ENCODE data around the gene BCS1L.

Gene BCS1L

DNA sequence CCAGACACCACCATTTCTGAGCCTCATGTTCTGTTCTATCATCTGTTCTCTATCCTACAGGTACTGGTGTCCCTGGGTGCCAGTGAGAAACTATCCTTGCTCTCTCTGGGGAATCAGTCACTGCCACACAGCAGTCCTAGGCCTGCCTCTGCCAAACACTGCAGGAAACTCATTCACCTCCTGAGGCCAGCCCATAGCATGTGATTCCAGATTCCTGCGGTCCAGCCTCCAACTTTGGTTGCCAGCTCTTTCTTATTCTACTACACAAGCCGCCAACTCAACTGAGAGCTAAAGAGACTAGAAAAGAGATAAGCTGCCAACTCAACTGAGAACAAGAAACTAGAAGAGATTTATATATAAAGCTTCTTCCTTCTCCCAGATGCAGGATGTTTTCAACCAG is 42.3 kb downstream of the BCS1L start:
- ATAC-seq = no peak
- TF ChIP-seq, protein P1, sequence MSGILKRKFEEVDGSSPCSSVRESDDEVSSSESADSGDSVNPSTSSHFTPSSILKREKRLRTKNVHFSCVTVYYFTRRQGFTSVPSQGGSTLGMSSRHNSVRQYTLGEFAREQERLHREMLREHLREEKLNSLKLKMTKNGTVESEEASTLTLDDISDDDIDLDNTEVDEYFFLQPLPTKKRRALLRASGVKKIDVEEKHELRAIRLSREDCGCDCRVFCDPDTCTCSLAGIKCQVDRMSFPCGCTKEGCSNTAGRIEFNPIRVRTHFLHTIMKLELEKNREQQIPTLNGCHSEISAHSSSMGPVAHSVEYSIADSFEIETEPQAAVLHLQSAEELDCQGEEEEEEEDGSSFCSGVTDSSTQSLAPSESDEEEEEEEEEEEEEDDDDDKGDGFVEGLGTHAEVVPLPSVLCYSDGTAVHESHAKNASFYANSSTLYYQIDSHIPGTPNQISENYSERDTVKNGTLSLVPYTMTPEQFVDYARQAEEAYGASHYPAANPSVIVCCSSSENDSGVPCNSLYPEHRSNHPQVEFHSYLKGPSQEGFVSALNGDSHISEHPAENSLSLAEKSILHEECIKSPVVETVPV (CRISPR knock-in tag; IDR thresholded peaks at IDR 0.05) = no peak
- TF ChIP-seq ISL1 (CRISPR knock-in tag; IDR thresholded peaks at IDR 0.05) (no peak), OSR1 (CRISPR knock-in tag; IDR thresholded peaks at IDR 0.05) (no peak), TCF4 (CRISPR knock-in tag; IDR thresholded peaks at IDR 0.05; ENCODE audit: borderline replicate concordance) (no peak), RARB (CRISPR knock-in tag; IDR thresholded peaks at IDR 0.05) (no peak), SNAI2 (CRISPR knock-in tag; IDR thresholded peaks at IDR 0.05) (no peak), ESRRG (CRISPR knock-in tag; IDR thresholded peaks at IDR 0.05) (no peak)
- TF ChIP-seq, protein P2, sequence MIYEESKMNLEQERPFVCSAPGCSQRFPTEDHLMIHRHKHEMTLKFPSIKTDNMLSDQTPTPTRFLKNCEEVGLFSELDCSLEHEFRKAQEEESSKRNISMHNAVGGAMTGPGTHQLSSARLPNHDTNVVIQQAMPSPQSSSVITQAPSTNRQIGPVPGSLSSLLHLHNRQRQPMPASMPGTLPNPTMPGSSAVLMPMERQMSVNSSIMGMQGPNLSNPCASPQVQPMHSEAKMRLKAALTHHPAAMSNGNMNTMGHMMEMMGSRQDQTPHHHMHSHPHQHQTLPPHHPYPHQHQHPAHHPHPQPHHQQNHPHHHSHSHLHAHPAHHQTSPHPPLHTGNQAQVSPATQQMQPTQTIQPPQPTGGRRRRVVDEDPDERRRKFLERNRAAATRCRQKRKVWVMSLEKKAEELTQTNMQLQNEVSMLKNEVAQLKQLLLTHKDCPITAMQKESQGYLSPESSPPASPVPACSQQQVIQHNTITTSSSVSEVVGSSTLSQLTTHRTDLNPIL (CRISPR knock-in tag; IDR thresholded peaks at IDR 0.05; ENCODE audit: low read depth) = no peak
- TF ChIP-seq, protein P3, sequence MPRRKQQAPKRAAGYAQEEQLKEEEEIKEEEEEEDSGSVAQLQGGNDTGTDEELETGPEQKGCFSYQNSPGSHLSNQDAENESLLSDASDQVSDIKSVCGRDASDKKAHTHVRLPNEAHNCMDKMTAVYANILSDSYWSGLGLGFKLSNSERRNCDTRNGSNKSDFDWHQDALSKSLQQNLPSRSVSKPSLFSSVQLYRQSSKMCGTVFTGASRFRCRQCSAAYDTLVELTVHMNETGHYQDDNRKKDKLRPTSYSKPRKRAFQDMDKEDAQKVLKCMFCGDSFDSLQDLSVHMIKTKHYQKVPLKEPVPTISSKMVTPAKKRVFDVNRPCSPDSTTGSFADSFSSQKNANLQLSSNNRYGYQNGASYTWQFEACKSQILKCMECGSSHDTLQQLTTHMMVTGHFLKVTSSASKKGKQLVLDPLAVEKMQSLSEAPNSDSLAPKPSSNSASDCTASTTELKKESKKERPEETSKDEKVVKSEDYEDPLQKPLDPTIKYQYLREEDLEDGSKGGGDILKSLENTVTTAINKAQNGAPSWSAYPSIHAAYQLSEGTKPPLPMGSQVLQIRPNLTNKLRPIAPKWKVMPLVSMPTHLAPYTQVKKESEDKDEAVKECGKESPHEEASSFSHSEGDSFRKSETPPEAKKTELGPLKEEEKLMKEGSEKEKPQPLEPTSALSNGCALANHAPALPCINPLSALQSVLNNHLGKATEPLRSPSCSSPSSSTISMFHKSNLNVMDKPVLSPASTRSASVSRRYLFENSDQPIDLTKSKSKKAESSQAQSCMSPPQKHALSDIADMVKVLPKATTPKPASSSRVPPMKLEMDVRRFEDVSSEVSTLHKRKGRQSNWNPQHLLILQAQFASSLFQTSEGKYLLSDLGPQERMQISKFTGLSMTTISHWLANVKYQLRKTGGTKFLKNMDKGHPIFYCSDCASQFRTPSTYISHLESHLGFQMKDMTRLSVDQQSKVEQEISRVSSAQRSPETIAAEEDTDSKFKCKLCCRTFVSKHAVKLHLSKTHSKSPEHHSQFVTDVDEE (CRISPR knock-in tag; IDR thresholded peaks at IDR 0.05) = no peak

DNA sequence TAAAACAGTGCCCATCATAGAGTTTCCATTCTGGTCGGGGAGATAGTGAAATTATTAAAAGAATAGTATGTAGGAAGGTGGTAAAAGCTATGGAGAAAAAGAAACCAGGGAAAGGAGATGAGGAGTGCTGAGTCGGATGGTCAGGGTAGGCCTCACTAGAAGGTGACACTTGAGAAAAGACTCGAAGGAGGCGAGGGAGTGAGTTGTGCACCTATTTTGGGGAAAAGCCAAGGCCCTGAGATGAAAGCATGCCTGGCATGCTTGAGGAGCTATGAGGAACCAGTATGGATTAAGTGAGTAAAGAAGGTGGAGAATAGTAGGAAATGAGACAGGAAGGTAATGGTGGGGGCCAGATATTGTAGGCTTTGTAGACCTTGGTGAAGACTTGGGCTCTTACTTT is 43.9 kb downstream of the BCS1L start:
- TF ChIP-seq, protein P4, sequence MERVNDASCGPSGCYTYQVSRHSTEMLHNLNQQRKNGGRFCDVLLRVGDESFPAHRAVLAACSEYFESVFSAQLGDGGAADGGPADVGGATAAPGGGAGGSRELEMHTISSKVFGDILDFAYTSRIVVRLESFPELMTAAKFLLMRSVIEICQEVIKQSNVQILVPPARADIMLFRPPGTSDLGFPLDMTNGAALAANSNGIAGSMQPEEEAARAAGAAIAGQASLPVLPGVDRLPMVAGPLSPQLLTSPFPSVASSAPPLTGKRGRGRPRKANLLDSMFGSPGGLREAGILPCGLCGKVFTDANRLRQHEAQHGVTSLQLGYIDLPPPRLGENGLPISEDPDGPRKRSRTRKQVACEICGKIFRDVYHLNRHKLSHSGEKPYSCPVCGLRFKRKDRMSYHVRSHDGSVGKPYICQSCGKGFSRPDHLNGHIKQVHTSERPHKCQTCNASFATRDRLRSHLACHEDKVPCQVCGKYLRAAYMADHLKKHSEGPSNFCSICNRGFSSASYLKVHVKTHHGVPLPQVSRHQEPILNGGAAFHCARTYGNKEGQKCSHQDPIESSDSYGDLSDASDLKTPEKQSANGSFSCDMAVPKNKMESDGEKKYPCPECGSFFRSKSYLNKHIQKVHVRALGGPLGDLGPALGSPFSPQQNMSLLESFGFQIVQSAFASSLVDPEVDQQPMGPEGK (CRISPR knock-in tag; IDR thresholded peaks at IDR 0.05; ENCODE audit: borderline replicate concordance) = no peak
- TF ChIP-seq SNAI2 (CRISPR knock-in tag; IDR thresholded peaks at IDR 0.05) (no peak), ZFP3 (CRISPR knock-in tag; IDR thresholded peaks at IDR 0.05) (no peak), ZFP30 (CRISPR knock-in tag; IDR thresholded peaks at IDR 0.05) (no peak), ESRRG (CRISPR knock-in tag; IDR thresholded peaks at IDR 0.05) (no peak), CSDC2 (CRISPR knock-in tag; IDR thresholded peaks at IDR 0.05) (no peak)
- TF ChIP-seq, protein P3 (CRISPR knock-in tag; IDR thresholded peaks at IDR 0.05) = no peak
- TF ChIP-seq, protein P2 (CRISPR knock-in tag; IDR thresholded peaks at IDR 0.05; ENCODE audit: low read depth) = no peak
- ATAC-seq = no peak

DNA sequence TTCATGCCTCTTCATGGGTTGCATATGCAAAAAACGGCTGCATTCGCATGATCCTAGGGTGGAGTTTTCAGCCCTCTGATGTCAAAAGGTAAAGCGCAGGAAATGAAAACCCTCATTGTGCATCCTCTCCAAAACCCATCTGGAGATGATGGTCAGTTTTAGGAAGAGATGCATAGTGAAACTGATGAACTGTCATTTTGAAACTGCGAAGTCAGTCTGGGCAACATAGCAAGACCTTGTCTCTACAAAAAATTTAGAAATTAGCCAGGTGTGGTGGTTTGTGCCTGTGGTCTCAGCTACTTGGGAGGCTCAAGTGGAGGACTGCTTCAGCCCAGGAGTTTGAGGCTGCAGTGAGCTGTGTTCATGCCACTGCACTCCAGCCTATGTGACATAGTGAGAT is 48.6 kb downstream of the BCS1L start:
- ATAC-seq = no peak
- TF ChIP-seq ZC3H10 (CRISPR knock-in tag; IDR thresholded peaks at IDR 0.05) (no peak), ZFP3 (CRISPR knock-in tag; IDR thresholded peaks at IDR 0.05) (no peak), CSDC2 (CRISPR knock-in tag; IDR thresholded peaks at IDR 0.05) (no peak), ZFP30 (CRISPR knock-in tag; IDR thresholded peaks at IDR 0.05) (no peak), PPARA (CRISPR knock-in tag; IDR thresholded peaks at IDR 0.05; ENCODE audit: borderline replicate concordance) (no peak), ZNF8 (CRISPR knock-in tag; IDR thresholded peaks at IDR 0.05) (no peak), TOX (CRISPR knock-in tag; IDR thresholded peaks at IDR 0.05; ENCODE audit: borderline replicate concordance) (no peak), BACH2 (CRISPR knock-in tag; IDR thresholded peaks at IDR 0.05; ENCODE audit: borderline replicate concordance) (no peak)
- TF ChIP-seq, protein P2 (CRISPR knock-in tag; IDR thresholded peaks at IDR 0.05; ENCODE audit: low read depth) = no peak
